ENCODE data around the gene SRGAP2B.
"Not testable (repeated sequence)": the region's sequence is repeated elsewhere in the genome, so short reads cannot be mapped to it uniquely, and the experiment has no call there.

SRGAP2B gene

GRCh38 chr1:145119842-145120241 is 24.7 kb upstream of the SRGAP2B start:
- CTCF ChIA-PET; POLR2A ChIA-PET; H3K27ac ChIP-seq (ENCODE audit: extremely low read depth, low read depth, low read length): not testable (repeated sequence)

GRCh38 chr1:145115587-145116493 is 20.7 kb upstream of the SRGAP2B start:
- POLR2A ChIA-PET; CTCF ChIA-PET; H3K27ac ChIP-seq (ENCODE audit: extremely low read depth, low read depth, low read length); H3K36me3 ChIP-seq (ENCODE audit: control insufficient read depth in 2 of 2, insufficient read depth in 1 of 2, low read length in 2 of 2); H3K4me1 ChIP-seq (ENCODE audit: control insufficient read depth, insufficient read depth, low read length); H3K9me3 ChIP-seq (ENCODE audit: control insufficient read depth, insufficient read depth, low read depth, low read length); H3K4me3 ChIP-seq (ENCODE audit: low read depth, low read length): not testable (repeated sequence)

More at GRCh38 chr1:145119842-145120241, 24.7 kb upstream of the SRGAP2B start:
- H3K36me3 ChIP-seq (ENCODE audit: control insufficient read depth in 2 of 2, insufficient read depth in 1 of 2, low read length in 2 of 2); H3K4me3 ChIP-seq (ENCODE audit: low read depth, low read length); H3K9me3 ChIP-seq (ENCODE audit: control insufficient read depth, insufficient read depth, low read depth, low read length); H3K4me1 ChIP-seq (ENCODE audit: control insufficient read depth, insufficient read depth, low read length): not testable (repeated sequence)

DNA sequence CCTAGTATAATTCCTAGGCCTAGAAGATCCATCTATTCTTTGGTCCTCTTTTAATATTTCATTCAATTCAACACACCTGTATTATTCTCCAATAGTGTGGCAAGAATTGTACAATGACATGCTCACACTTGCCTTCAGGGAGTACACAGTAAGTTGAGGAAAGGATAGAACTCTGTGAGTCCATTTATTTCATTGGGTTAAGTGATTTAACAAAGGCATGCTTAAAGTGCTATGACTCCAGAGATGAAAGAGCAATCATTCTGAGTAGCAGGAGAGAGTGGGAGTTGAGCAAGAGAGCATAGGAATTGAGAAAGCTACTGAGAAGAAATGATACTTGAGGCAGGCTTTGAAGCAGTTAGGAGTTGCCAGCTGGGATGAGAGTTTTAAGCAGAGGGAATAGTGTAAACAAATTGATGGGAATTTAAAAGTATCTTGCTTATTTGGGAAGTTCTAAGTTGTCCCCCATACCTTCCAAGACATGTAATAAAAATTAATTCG is 19.5 kb upstream of the SRGAP2B start:
- H3K27ac ChIP-seq (ENCODE audit: extremely low read depth, low read depth, low read length); H3K4me3 ChIP-seq (ENCODE audit: low read depth, low read length); H3K9me3 ChIP-seq (ENCODE audit: control insufficient read depth, insufficient read depth, low read depth, low read length); CTCF ChIA-PET; POLR2A ChIA-PET; H3K36me3 ChIP-seq (ENCODE audit: control insufficient read depth in 2 of 2, insufficient read depth in 1 of 2, low read length in 2 of 2); H3K4me1 ChIP-seq (ENCODE audit: control insufficient read depth, insufficient read depth, low read length): not testable (repeated sequence)

GRCh38 chr1:145112703-145113102 is 17.6 kb upstream of the SRGAP2B start:
- CTCF ChIA-PET, POLR2A ChIA-PET: not testable (repeated sequence)

DNA sequence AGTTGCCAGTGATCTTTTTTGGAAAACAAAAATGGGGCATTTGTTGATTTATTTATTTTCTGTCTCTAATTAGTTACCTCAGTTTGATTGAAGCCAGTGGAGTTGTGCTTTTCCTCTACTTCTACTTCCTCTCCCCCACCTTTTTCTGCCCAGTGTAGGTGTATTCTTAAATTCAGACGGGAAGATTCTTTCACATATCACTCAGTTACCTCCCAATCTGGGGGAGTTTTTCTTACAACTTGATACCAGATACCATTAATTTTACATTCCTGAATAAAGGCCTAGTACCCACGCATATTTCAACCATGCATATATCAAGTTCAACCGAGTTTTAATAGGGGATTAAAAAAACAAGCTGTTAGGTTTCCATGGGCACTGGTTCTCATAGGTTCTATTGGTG is 16.5 kb upstream of the SRGAP2B start:
- H3K4me1 ChIP-seq (ENCODE audit: control insufficient read depth, insufficient read depth, low read length); H3K27ac ChIP-seq (ENCODE audit: extremely low read depth, low read depth, low read length); CTCF ChIA-PET; H3K9me3 ChIP-seq (ENCODE audit: control insufficient read depth, insufficient read depth, low read depth, low read length); H3K36me3 ChIP-seq (ENCODE audit: control insufficient read depth in 2 of 2, insufficient read depth in 1 of 2, low read length in 2 of 2); POLR2A ChIA-PET; H3K4me3 ChIP-seq (ENCODE audit: low read depth, low read length): not testable (repeated sequence)

More at GRCh38 chr1:145112703-145113102, 17.6 kb upstream of the SRGAP2B start:
- not testable (repeated sequence) for H3K9me3 ChIP-seq (ENCODE audit: control insufficient read depth, insufficient read depth, low read depth, low read length); H3K4me3 ChIP-seq (ENCODE audit: low read depth, low read length); H3K27ac ChIP-seq (ENCODE audit: extremely low read depth, low read depth, low read length); H3K36me3 ChIP-seq (ENCODE audit: control insufficient read depth in 2 of 2, insufficient read depth in 1 of 2, low read length in 2 of 2); H3K4me1 ChIP-seq (ENCODE audit: control insufficient read depth, insufficient read depth, low read length)

GRCh38 chr1:145103294-145103693 is 8.2 kb upstream of the SRGAP2B start:
- H3K4me1 ChIP-seq (ENCODE audit: control insufficient read depth, insufficient read depth, low read length); H3K4me3 ChIP-seq (ENCODE audit: low read depth, low read length); H3K36me3 ChIP-seq (ENCODE audit: control insufficient read depth in 2 of 2, insufficient read depth in 1 of 2, low read length in 2 of 2); H3K27ac ChIP-seq (ENCODE audit: extremely low read depth, low read depth, low read length); CTCF ChIA-PET; POLR2A ChIA-PET; H3K9me3 ChIP-seq (ENCODE audit: control insufficient read depth, insufficient read depth, low read depth, low read length): not testable (repeated sequence)

- H3K27ac ChIP-seq (ENCODE audit: extremely low read depth, low read depth, low read length); H3K4me1 ChIP-seq (ENCODE audit: control insufficient read depth, insufficient read depth, low read length); H3K9me3 ChIP-seq (ENCODE audit: control insufficient read depth, insufficient read depth, low read depth, low read length); CTCF ChIA-PET; H3K4me3 ChIP-seq (ENCODE audit: low read depth, low read length); POLR2A ChIA-PET; H3K36me3 ChIP-seq (ENCODE audit: control insufficient read depth in 2 of 2, insufficient read depth in 1 of 2, low read length in 2 of 2): not testable (repeated sequence)
Measured at GRCh38 chr1:145101725-145102124, 6.6 kb upstream of the SRGAP2B start.

GRCh38 chr1:145094655-145095211 is 395 bp downstream of the SRGAP2B start:
- H3K27ac ChIP-seq (ENCODE audit: extremely low read depth, low read depth, low read length); H3K36me3 ChIP-seq (ENCODE audit: control insufficient read depth in 2 of 2, insufficient read depth in 1 of 2, low read length in 2 of 2); H3K9me3 ChIP-seq (ENCODE audit: control insufficient read depth, insufficient read depth, low read depth, low read length); CTCF ChIA-PET; POLR2A ChIA-PET; H3K4me1 ChIP-seq (ENCODE audit: control insufficient read depth, insufficient read depth, low read length): not testable (repeated sequence)
- peak overlapping the region; percentile 45 for H3K4me3 ChIP-seq (ENCODE audit: low read depth, low read length)

All from HEK293 (cell line).